ENCODE data around the gene P2RY14.

The P2RY14 gene

DNA sequence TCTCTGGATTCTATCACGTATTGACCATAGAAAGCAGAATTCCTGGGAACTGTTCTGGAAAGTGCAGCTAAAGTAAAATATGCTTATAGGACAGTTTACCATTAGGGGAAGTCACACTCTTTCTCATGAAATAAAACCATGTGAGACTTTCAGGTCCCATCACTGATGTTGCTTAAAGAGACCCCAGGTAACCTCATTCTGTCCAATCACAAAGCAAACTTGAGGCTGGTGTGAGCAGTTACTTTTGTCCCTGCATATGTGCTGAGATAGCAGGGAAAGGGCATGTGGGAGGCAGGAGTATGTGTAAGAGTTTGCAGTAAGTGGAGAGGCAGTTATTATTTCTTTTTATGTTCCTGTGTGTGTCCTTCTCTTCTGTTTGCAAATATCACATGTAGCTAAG is 22.2 kb upstream of the P2RY14 start:
- DNase-seq: no peak

DNA sequence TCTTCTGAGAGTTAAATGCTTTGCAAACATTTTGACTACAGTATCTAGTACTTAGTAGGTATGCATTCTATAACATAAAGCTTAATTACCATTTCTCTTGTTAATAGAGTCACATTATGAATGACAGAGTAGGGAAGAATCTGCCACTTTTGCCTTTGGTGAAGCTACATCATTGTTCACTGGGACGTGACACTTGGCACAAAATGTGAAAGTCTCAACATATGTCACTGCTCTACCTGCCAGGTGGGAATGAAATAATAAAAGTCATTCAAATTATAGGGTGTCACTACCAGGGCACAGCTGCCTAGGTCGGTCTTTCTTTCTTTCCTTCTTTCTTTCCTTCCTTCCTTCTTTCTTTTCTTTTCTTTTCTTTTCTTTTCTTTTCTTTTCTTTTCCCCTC is 20.7 kb upstream of the P2RY14 start:
- DNase-seq: no peak

- DNase-seq: no peak
Observed at GRCh38 chr3:151297429-151297828, 19.1 kb upstream of the P2RY14 start.

DNA sequence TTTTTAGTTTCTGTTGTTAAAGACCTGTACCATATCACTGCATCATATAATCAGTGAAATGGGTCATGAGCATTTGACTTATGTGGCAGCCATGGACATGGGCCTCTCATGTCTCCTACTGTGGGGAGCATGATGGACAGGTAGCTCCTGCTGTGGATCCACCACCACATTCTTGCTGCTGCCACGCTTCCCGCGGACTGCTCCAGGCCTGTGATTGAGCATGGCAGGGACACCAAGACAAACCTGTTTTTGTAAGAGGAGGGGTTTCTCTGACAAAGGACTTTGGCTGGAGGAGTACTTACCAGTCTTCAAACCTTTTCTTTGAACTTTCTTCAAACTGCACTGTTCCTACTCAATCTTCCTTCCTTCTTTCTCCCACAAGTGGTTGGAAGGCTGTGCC is 17.9 kb upstream of the P2RY14 start:
- no peak for DNase-seq

DNA sequence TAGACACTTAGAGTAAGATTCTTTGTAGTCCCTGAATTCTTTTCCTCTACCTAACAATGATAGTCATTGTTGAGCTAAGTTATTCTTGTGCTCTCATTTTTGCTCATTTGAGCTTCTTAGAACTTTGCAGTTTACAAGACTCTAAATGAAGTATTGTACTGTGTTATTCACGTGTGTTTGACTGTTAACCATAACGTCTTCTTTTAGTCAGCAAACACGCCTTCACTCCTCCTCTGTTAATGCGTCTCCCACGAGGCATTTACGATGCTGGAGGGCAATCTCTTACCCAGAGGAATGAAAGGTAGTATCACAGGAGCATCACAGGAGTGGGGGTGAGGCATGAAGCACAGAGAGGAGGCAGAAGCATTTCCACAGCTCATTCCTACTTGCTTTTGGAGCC is 14.8 kb upstream of the P2RY14 start:
- no peak for DNase-seq

- DNase-seq: no peak
Observed at GRCh38 chr3:151290673-151291072, 12.3 kb upstream of the P2RY14 start.

- no peak for DNase-seq
Observed at GRCh38 chr3:151289445-151289844, 11.1 kb upstream of the P2RY14 start.

- DNase-seq: no peak
Observed at GRCh38 chr3:151285940-151286339, 7.6 kb upstream of the P2RY14 start.

DNA sequence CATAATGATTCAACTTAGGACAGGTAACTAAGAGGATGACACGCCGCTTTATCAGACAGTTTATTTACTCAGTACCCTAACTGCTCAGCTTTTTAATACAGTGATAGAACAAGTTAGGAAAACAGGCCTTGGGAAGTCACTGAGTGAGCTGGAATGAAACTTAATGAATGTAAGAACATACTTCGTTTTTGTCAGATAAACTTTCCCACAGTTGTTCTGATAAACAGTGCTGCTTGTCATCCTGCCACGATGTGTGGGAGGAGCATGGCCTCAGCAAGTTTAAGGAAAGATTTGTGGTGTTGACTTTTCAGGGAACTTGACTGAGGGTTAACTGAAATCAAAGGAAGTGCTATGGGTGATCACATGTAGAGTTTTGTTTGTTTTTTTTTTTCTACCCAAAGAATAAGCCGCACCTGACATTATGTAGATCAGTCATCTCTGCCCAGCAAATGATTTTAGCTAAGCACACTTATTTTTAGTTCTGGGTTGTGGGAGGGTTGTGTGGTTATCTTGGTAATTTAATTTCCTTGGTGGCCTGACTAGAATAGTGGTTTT is 5.6 kb upstream of the P2RY14 start:
- DNase-seq: no peak

DNA sequence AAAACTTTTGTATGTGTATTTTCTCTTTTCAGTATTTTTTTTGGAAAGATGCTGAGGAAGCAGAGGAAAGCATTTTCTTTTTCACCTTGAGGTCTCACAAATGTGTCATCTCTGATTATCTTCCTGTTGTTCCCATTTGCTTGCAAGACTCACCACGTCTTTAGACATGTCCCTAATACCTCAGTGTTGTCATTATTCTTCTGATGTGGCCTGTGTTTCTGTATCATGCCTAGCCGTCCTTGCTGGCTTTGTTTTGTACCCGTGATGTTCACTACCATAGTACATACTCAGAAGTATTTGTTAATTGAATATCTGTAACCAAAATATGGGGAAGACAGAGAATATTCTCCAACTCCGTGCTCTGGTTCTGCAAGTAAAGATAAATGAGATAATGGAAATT is 5.0 kb upstream of the P2RY14 start:
- DNase-seq: no peak

DNA sequence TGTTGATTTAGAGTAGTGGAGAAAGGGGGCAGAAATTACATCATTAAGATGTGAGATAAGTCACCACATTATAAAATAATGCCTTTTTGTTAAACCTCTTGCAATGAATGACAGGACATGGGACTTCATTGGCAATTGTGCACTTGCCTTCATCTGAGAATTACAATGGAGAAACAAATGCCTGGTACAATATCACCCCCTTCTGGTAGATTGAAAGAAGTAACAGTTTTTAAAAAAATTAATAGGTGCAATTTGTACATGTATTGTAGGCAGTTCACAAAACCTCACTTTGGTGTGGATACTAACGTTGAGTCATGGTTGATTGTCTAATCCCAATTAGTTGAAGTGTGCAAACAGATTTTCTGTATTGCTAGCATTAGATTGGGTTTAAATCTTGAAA is 4.6 kb upstream of the P2RY14 start:
- peak in 3 of 6 experiments; percentile 19 to 73 (median 72) for DNase-seq

- DNase-seq: no peak
Observed at GRCh38 chr3:151281671-151282324, 3.5 kb upstream of the P2RY14 start.

GRCh38 chr3:151276687-151277042 is 1.7 kb downstream of the P2RY14 start:
- peak in 5 of 6 experiments; percentile 1 to 36 (median 10) for DNase-seq

GRCh38 chr3:151276038-151276686 is 2.2 kb downstream of the P2RY14 start:
- no peak for DNase-seq

DNA sequence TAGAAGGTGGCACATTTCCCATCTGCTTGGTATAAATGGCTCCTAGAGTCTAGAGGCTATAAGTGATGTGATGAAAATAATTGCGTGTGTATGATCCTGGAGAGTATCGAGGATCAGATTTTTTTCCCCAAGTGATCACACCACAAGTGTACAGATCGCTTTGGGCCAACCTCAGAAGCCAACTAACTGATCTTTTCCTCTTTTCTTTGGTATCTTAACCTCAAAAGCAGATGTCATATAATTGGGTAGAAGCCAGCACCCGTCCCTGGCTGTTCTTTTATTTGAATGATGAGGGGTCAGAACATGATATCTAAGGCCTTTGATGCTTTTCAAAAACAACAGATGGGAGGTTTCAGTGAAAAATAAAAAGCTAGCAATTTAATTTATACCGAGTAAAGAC is 3.3 kb downstream of the P2RY14 start:
- no peak for DNase-seq

- DNase-seq: no peak
Observed at GRCh38 chr3:151269631-151270030, 8.7 kb downstream of the P2RY14 start.

DNA sequence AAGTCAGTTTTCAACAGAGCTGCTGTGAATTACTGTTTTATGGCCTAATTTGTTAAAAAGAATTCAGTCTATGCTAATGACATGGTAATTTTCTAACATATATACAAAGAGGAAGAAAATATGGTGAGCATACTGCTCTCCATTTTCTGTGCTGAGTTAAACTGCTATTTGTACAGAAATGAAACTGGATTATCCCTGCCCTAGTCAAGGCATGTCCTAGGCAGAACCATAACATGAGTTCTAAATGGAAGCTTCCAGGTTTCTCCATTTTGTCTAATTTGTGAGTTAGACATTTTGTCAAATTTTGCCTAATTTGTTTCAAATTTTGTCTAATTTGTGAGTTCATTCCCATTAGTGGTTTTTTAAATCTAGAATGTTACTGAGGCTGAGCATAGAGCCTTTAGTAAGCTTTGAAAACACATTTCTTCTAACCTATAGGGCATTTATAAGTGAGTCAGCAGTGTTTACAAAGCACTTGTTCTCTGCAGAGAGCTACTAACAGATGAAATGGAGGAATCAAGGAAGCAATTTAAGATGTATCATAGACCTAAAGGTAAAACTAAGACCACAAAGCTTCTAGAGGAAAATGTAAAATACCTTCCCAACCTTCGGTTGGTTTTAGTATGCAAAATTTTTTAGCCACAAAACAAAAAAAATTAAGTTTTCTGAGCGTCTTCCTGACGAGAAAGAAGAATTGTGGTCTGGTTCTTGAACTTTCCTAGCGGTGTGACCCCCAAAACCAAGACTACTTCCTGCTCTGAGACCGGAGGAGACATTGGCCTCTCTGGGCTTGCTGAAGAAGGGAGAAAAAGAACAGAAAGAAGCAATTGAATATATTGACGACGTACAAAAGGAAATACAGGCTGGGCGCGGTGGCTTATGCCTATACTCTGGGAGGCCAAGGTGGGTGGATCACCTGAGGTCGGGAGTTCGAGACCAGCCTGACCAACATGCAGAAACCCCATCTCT is 9.8 kb downstream of the P2RY14 start:
- peak in 2 of 6 experiments; percentile 4 to 24 for DNase-seq

DNA sequence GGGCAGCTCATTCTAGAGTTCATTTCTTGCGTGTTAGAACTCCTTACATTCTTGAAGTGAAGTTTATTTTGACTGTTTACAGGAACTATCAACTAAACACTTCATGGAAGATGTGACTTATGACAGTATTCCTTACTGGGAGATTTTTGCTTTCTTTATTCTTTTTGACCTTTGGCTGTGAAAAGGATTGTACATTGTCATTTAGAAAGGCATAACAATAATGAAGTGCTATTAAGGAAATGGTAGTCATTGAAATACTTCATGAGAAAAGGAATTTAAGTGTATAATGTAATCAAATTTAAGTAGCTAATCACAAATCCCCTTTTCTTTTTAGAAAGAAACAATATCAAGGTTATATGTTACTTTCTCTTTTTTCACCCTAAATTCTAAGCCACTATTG is 11.3 kb downstream of the P2RY14 start:
- no peak for DNase-seq

GRCh38 chr3:151265866-151266265 is 12.5 kb downstream of the P2RY14 start:
- DNase-seq: no peak

- no peak for DNase-seq
Observed at GRCh38 chr3:151265166-151265565, 13.2 kb downstream of the P2RY14 start.

DNA sequence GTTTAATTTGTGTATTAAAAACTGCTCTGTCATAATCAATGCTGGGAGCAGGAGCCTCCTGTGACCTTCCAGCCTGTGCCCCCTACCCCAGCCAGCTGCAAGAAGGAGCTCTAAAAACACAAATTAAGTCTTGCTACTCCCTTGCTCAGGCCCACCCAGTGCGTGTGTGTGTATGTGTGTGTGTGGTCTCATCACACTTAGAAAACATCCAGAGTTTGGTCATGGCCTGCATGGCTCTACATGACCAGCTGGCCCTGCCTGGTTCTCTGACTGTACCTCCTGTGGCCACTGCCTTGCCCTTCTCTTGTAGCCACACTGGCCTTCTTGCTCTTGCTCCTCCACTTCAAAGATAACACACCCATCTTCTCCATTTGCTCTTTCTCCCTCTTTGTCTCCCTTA is 13.7 kb downstream of the P2RY14 start:
- DNase-seq: no peak

DNA sequence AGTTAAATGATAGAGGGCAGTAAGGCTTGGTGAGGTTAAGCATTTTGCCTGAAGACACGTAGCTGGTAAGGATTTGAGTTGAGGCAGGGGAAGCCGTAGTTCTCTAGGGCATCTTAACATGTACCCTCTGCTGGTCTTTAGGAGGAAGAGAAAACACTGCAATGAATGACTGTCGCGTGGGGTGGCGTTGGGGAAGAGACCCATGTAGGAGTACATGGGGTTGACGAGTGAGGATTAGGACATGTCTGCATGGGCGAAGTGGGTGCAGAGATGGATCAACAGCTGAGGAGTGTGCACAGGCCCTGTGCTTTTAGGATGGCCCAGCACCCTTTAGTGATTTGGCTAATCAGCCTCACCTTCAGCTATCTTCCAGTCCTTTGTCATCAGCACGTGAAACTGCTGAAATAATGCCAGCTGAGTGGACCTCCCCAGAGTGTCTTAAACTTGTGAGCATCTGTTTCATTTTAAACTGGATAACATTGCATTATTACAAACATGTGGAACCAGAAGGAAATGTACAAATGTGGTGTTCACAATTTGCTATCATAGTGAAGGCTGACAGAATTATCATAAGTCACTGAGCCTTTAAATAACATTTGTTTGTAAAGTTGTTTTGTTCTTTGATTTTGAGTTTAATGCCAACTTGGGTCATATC is 15.3 kb downstream of the P2RY14 start:
- no peak for DNase-seq

- no peak for DNase-seq
Observed at GRCh38 chr3:151259664-151260063, 18.7 kb downstream of the P2RY14 start.

Measured in stimulated activated naive CD4-positive, alpha-beta T cell (primary cell).